ENCODE measurements around the gene SEPSECS. TPM values are rescaled to one million over a fixed set of nuclear protein-coding genes. Genes with fewer than 3 reads are reported as not detected.

SEPSECS gene
- total RNA-seq, 1 experiment from 2014 or later, result 8.4 TPM

DNA sequence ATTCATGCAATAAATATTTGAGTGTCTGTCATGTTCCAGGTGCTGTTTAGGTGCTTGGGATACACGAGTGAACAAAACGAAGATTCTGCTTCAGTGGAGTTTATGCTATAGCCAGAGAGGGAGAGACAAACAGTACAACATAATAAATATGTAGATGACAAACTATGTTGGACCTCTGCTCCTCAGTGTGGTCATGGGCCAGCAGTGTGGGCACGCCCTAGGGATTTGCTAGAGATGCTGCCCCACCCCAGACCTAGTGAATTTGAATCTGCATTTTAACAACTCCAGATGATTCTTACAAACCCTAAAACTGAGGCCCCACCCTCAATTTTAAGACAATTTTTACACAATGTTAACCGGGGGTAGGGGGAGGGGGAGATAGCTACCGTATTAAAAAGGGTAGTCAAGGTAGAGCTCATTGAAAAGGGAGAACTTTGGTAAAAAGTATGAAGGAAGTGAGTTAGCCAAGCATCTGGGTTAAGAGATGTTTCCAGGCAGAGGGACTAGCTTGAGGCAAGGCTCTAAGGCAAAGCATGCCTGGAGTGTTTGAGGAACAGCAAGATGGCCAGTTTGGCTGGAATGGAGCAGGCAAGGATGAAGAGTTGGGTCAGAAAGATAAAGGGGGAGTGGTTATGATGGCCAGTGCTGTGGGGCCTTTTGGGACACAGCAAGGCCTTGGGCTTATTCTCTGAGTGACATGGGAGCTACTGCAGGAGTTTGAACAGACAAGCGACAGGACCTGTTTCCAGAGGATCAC is 42.4 kb downstream of the SEPSECS start:
- in situ Hi-C loops (cut with HindIII; ENCODE audit: low pct_unique_long_range_greater_than_20kb, low sequenced_read_pairs), result no loop called here

DNA sequence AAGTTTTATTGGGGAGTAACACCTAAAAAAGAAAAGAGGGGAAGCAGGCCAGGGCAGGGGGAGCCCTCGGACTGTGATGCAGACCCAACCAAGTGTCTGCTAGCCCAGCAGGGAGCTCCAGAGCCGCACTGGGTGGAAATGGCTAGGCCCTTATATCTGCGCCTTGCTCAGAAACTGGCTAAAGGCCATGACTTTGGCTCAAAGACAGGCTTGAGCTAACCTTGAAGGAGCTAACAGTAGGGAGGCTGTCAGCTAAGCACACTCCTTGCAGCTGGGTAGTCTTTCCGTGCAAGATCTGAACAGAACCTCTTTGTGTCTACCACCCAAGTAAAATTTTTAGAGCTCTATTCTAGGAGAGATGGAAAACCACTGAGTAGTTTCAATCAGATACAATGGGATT is 43.0 kb downstream of the SEPSECS start:
- peak; percentile 88 for DNase-seq (ENCODE audit: low read depth, low spot score)
- in situ Hi-C loops (cut with HindIII; ENCODE audit: low pct_unique_long_range_greater_than_20kb, low sequenced_read_pairs), result no loop called here

More for the DNA sequence above, 42.4 kb downstream of the SEPSECS start:
- DNase-seq (ENCODE audit: low read depth, low spot score), result no peak

DNA sequence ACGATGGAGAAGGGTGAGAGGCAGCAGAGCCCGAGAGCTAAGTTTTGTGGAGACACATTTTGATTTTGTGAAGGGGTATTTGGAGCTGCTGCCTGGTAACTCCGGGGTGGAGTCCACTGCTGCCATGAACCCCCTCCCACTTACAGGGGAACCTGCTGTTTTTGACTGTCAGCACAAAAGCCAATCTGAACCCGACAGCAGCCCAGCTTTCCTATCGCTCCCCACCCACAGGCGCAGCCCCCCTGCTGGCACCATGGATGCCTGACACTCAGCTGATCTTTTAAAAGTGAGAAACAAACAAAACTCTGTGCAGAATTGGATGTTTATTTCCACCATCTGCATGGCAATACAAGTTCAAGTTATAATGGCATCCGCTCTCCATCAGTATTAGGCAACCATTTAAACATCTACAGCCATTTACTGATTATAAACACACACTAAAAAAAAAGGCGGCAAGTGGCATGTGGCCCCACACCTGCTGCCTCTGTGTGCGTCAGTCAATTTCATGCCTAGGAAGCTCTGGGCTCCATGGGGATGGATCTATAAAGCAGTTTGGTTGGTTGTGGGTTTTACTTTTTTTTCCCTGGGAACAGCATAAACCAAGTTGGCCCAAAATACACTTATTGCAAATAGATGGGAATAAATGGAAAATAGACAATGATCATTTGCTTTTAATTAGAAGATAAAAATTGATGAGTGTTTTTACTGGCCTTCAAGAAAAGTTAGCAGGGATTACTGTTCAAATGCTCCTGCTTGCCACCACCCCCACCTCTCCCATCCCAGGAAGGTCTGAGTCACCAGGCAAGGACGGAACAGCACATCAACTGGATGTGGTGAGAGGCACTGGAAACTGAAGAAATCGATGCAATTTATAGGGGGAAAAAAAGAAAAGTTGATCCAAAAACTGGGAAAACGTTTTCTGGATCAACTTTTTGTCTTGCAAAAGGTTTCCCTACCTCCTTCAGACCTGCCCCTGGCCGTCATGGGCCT is 46.0 kb downstream of the SEPSECS start:
- in situ Hi-C loops (cut with HindIII; ENCODE audit: low pct_unique_long_range_greater_than_20kb, low sequenced_read_pairs), result no loop called here
- DNase-seq (ENCODE audit: low read depth, low spot score), result no peak

GRCh38 chr4:25112995-25113380 is 47.3 kb downstream of the SEPSECS start:
- in situ Hi-C loops (cut with HindIII; ENCODE audit: low pct_unique_long_range_greater_than_20kb, low sequenced_read_pairs), result no loop called here
- DNase-seq (ENCODE audit: low read depth, low spot score), result no peak

GRCh38 chr4:25112366-25112994 is 47.8 kb downstream of the SEPSECS start:
- DNase-seq (ENCODE audit: low read depth, low spot score), result no peak
- in situ Hi-C loops (cut with HindIII; ENCODE audit: low pct_unique_long_range_greater_than_20kb, low sequenced_read_pairs), result no loop called here

DNA sequence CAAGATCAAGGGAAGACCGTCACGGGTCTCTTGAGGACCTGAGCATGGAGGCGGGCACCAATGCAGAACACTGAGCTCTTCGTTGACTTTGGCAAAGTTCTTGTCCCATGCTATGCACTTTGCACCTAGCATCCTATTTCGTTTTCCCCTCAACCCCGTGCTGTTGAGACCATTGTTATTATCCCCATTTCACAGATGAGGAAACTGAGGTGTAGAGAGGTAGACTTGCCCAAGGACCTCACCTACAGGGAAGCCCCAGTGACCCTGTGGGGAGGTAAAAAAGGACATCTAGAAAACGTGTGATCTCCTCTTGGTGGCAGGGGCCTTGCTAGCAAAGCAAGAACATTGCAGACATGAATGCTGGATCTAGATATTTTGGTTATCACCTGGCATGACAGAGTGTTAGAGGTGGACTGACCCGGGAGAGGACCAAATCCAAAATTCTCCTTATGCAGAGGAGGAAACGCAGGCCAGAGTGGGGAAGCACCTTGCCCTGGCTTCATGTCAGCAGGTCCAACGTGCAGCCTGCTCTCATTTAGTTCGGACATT is 48.5 kb downstream of the SEPSECS start:
- in situ Hi-C loops (cut with HindIII; ENCODE audit: low pct_unique_long_range_greater_than_20kb, low sequenced_read_pairs), result no loop called here
- no peak for DNase-seq (ENCODE audit: low read depth, low spot score)

DNA sequence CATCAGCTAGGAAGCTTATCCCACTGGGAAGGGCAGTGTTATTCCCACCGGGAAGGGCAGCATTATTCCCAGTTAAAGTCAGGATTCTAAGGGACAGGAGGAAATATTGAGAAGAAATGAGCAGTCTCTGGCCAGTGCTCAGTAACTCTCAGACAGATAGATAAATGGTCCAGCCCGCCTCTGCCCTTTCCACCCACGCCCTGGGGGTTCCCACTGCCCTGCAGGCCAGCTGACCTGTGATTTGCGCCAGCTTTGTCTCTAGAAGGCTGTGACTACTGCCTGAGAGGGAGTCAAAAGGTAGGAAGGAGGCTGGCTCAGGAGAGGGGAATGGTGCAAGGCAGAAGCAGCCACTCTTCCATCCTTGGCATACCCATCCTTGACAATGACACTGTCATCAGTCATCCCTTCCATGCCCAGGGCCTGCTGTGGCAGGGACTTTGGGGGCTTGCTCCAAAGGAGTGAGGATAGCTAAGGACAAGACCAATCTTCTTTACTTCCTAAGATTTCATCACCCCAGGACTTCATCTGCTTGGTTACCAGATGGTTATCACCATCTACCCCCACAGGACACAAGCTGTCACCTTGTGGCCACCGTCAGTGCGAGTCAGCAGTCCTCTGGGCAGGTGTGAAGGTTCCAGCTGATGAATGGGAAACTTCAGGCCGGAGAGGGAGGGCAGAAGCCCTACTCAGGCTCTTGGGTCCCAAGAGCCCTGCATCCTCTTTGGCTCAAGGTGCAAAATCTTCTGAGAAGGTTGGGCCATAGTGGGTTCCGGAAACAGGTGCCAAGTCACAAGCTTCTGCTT is 49.5 kb downstream of the SEPSECS start:
- in situ Hi-C loops (cut with HindIII; ENCODE audit: low pct_unique_long_range_greater_than_20kb, low sequenced_read_pairs), result no loop called here
- no peak for DNase-seq (ENCODE audit: low read depth, low spot score)

DNA sequence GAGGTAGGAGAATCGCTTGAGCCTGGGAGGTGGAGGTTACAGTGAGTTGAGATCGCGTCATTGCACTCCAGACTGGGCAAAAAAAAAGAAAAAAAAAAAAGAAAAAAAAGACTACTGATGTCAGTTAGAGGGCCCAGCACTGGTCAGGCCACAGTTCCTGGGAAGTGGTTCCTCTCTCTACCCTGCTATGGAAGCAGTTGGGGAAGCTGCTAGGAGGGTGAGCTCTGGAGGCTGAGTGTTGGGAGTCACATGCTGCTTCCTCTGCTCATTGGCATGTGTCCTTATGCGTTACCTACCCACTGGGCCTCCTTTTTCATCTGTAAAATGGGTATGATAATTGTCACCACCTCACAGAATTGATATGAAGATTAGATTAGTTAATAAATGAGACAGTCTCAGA is 50.7 kb downstream of the SEPSECS start:
- in situ Hi-C loops (cut with HindIII; ENCODE audit: low pct_unique_long_range_greater_than_20kb, low sequenced_read_pairs), result no loop called here
- no peak for DNase-seq (ENCODE audit: low read depth, low spot score)

DNA sequence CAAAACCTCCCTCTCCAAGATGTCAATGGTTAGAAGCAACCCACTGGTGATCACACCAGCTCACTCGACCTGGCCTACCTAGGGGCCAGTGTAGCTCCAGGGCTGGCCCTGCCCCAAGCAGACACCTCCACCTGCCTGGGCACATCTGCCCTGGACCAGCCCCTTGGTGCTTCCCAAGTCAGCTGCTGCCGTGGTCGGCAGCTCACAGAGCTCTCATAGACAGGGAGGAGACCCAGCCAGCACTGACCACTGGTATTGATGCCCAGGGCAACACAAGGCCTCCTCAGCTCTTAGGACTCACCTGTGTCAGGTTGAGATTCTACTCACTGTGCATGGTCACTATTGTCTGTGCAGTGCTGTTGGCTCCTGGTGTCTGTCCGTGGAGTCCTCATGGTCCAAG is 51.7 kb downstream of the SEPSECS start:
- in situ Hi-C loops (cut with HindIII; ENCODE audit: low pct_unique_long_range_greater_than_20kb, low sequenced_read_pairs), result no loop called here
- no peak for DNase-seq (ENCODE audit: low read depth, low spot score)

- in situ Hi-C loops (cut with HindIII; ENCODE audit: low pct_unique_long_range_greater_than_20kb, low sequenced_read_pairs), result no loop called here
Observed at GRCh38 chr4:25107827-25108516, 52.3 kb downstream of the SEPSECS start.

DNA sequence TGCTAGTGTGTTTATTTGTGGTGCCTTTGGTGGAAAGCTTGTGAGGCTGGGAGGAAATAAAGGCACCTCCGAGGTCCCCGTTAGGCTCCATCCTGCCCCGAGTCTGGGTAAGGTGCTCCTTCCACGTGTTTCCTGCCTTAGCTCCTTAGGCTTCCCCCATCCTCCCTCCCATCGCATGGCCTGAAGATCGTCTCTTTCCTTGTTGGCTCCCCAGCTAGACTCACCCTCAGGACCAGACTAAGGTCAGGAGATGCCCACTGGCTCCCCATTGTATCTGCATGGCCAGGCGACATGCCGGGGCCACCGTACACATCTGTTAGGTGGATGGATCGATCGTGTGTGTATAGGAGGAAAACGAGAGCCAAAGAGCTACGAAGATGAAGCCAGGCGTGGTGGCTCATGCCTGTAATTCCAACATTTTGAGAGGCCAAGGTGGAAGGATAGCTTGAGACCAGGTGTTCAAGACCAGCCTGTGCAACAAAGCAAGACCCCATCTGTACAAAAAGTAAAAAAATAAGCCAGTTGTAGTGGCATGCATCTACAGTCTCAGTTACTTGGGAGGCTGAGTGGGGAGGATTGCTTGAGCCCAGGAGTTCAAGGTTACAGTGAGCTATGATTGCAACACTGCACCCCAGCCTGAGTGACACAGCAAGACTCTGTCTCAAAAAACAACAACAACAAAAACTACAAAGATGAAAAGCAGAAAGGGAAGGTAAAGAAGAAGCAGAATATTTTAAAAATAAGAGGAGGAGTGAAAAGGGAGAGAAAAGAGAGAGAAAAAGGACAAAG is 53.7 kb downstream of the SEPSECS start:
- DNase-seq (ENCODE audit: low read depth, low spot score), result no peak
- in situ Hi-C loops (cut with HindIII; ENCODE audit: low pct_unique_long_range_greater_than_20kb, low sequenced_read_pairs), result no loop called here

More at GRCh38 chr4:25107827-25108516, 52.3 kb downstream of the SEPSECS start:
- no peak for DNase-seq (ENCODE audit: low read depth, low spot score)

- in situ Hi-C loops (cut with HindIII; ENCODE audit: low pct_unique_long_range_greater_than_20kb, low sequenced_read_pairs), result no loop called here
- no peak for DNase-seq (ENCODE audit: low read depth, low spot score)
Observed at GRCh38 chr4:25104591-25104990, 55.7 kb downstream of the SEPSECS start.

DNA sequence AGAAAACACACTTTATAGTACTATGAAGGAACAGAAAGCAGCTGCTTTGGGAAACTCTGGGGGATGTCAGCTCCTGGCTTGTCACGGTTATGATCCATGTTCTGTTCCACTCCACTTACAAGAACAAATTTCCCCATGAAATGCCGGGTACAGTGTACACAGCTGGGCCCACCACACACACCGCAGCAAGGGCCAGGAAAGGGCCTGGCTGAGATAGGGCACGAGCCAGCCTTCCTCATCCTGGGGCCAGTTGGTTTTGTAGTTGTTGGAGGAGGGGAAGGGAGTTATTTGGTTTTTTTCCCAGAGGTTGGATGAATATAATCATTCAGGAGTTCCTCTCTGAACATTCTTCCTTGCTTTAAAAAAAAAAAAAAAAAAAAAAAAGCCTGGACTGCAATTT is 56.8 kb downstream of the SEPSECS start:
- in situ Hi-C loops (cut with HindIII; ENCODE audit: low pct_unique_long_range_greater_than_20kb, low sequenced_read_pairs), result no loop called here
- DNase-seq (ENCODE audit: low read depth, low spot score), result no peak

DNA sequence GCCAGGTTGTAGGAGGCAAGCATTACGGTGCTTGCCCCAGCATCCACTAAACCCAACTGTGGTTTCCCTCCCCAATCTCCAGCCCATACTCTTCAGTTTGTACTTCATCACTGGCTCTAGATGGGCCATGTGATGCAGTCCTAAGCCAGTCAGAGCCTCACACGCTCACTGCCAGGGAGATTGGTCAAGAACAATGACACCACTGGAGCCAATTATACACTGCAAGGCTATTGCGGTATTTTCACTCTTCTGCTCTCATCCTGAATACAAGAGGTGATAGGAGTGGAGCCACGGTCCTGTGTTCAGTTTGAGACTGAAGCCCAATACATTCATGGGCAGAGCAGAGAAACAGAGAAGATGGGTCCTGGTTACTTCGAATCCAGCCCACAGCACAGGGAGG is 58.4 kb downstream of the SEPSECS start:
- in situ Hi-C loops (cut with HindIII; ENCODE audit: low pct_unique_long_range_greater_than_20kb, low sequenced_read_pairs), result no loop called here
- DNase-seq (ENCODE audit: low read depth, low spot score), result no peak

DNA sequence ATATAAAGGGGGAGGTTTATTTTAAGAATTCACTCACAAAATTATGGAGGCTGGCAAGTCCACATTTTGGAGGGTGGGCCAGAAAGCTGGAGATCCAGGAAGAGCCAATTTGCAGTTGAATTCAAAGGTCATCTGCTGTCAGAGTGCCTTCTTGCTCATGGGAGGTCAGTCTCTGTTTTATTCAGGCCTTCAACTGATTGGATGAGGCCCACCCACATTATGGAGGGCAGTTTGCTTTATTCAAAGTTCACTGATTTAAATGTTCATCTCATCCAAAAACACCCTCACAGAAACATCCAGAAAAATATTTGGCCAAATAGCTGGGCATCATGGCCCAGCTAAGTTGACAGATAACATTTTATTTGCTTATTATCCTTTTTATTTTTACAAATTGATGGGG is 59.5 kb downstream of the SEPSECS start:
- in situ Hi-C loops (cut with HindIII; ENCODE audit: low pct_unique_long_range_greater_than_20kb, low sequenced_read_pairs), result no loop called here
- no peak for DNase-seq (ENCODE audit: low read depth, low spot score)

- in situ Hi-C loops (cut with HindIII; ENCODE audit: low pct_unique_long_range_greater_than_20kb, low sequenced_read_pairs), result no loop called here
- no peak for DNase-seq (ENCODE audit: low read depth, low spot score)
Observed at GRCh38 chr4:25100021-25100555, 60.2 kb downstream of the SEPSECS start.
